ENCODE results near the gene NNT.

The NNT gene

GRCh38 chr5:43691275-43691674 is 88.3 kb downstream of the NNT start:
- no peaks in the 10 kb centered on the region for H3K4me1 ChIP-seq (ENCODE audit: insufficient read depth, low read length, poor library complexity, severe bottlenecking)
- H4K20me1 ChIP-seq (ENCODE audit: insufficient read depth, low read length, poor library complexity, severe bottlenecking) = no peaks in the 10 kb centered on the region
- TF ChIP-seq EZH2phosphoT487 (IDR thresholded peaks at IDR 0.05; ENCODE audit: borderline replicate concordance) = no peak
- no peak for TF ChIP-seq CTCF (conservative IDR thresholded peaks at IDR 0.05; ENCODE audit: low read length)
- H3K79me2 ChIP-seq (ENCODE audit: insufficient read depth, low read length) = peaks cover 42% of the 10 kb centered on the region
- no peaks in the 10 kb centered on the region for H3K27me3 ChIP-seq (ENCODE audit: insufficient read depth, low read length, poor library complexity, severe bottlenecking)
- H3K9me3 ChIP-seq (ENCODE audit: insufficient read depth, low read depth, low read length) = peaks cover 10% of the 10 kb centered on the region; the same call in 1 of the 2 replicates
- H3K4me3 ChIP-seq (ENCODE audit: low read length, poor library complexity, severe bottlenecking) = no peak overlapping the region
- no peaks in the 10 kb centered on the region for H3K9me2 ChIP-seq (replicated peaks; ENCODE audit: low read depth, low read length)
- H3K9ac ChIP-seq (ENCODE audit: low read depth, low read length, poor library complexity, severe bottlenecking) = no peak overlapping the region
- peaks cover 33% of the 10 kb centered on the region for H3K36me3 ChIP-seq (ENCODE audit: insufficient read depth, low read length)
- H2AFZ ChIP-seq (ENCODE audit: low read length) = no peak overlapping the region
- no peak overlapping the region for H3K4me2 ChIP-seq (ENCODE audit: low read depth, low read length, poor library complexity, severe bottlenecking)
- H3F3A ChIP-seq (ENCODE audit: low read depth) = no peaks in the 10 kb centered on the region

- Histone ChIP-seq H3K9me3 (ENCODE audit: insufficient read depth, low read depth, low read length) (peaks cover 13% of the 10 kb centered on the region; the same call in 1 of the 2 replicates), H3K36me3 (ENCODE audit: insufficient read depth, low read length) (peaks cover 37% of the 10 kb centered on the region), H3K27me3 (ENCODE audit: insufficient read depth, low read length, poor library complexity, severe bottlenecking) (no peaks in the 10 kb centered on the region), H3K4me2 (ENCODE audit: low read depth, low read length, poor library complexity, severe bottlenecking) (no peak overlapping the region), H3K9me2 (replicated peaks; ENCODE audit: low read depth, low read length) (no peaks in the 10 kb centered on the region), H3K79me2 (ENCODE audit: insufficient read depth, low read length) (peaks cover 44% of the 10 kb centered on the region), H3F3A (ENCODE audit: low read depth) (no peaks in the 10 kb centered on the region), H3K4me3 (ENCODE audit: low read length, poor library complexity, severe bottlenecking) (no peak overlapping the region), H4K20me1 (ENCODE audit: insufficient read depth, low read length, poor library complexity, severe bottlenecking) (no peaks in the 10 kb centered on the region), H3K4me1 (ENCODE audit: insufficient read depth, low read length, poor library complexity, severe bottlenecking) (no peaks in the 10 kb centered on the region), H2AFZ (ENCODE audit: low read length) (no peak overlapping the region), H3K9ac (ENCODE audit: low read depth, low read length, poor library complexity, severe bottlenecking) (no peak overlapping the region)
- TF ChIP-seq CTCF (conservative IDR thresholded peaks at IDR 0.05; ENCODE audit: low read length) (no peak), EZH2phosphoT487 (IDR thresholded peaks at IDR 0.05; ENCODE audit: borderline replicate concordance) (no peak)
Observed at GRCh38 chr5:43691893-43692292, 88.9 kb downstream of the NNT start.

- peaks cover 39% of the 10 kb centered on the region for H3K79me2 ChIP-seq (ENCODE audit: insufficient read depth, low read length)
- TF ChIP-seq EZH2phosphoT487 (IDR thresholded peaks at IDR 0.05; ENCODE audit: borderline replicate concordance) = no peak
- no peak for TF ChIP-seq CTCF (conservative IDR thresholded peaks at IDR 0.05; ENCODE audit: low read length)
- H3K27me3 ChIP-seq (ENCODE audit: insufficient read depth, low read length, poor library complexity, severe bottlenecking) = no peaks in the 10 kb centered on the region
- H3K9me2 ChIP-seq (replicated peaks; ENCODE audit: low read depth, low read length) = no peaks in the 10 kb centered on the region
- peaks cover 33% of the 10 kb centered on the region for H3K36me3 ChIP-seq (ENCODE audit: insufficient read depth, low read length)
- no peaks in the 10 kb centered on the region for H4K20me1 ChIP-seq (ENCODE audit: insufficient read depth, low read length, poor library complexity, severe bottlenecking)
- H3K4me1 ChIP-seq (ENCODE audit: insufficient read depth, low read length, poor library complexity, severe bottlenecking) = no peaks in the 10 kb centered on the region
- no peak overlapping the region for H3K9ac ChIP-seq (ENCODE audit: low read depth, low read length, poor library complexity, severe bottlenecking)
- peaks cover 13% of the 10 kb centered on the region; the same call in 1 of the 2 replicates for H3K9me3 ChIP-seq (ENCODE audit: insufficient read depth, low read depth, low read length)
- no peak overlapping the region for H3K4me3 ChIP-seq (ENCODE audit: low read length, poor library complexity, severe bottlenecking)
- no peaks in the 10 kb centered on the region for H3F3A ChIP-seq (ENCODE audit: low read depth)
- H3K4me2 ChIP-seq (ENCODE audit: low read depth, low read length, poor library complexity, severe bottlenecking) = no peak overlapping the region
- no peak overlapping the region for H2AFZ ChIP-seq (ENCODE audit: low read length)
Observed at GRCh38 chr5:43693411-43693810, 90.4 kb downstream of the NNT start.

Data from Loucy (cell line).